Panc1 (cell line): ENCODE data around the gene SGIP1.

ENCODE experiments used
- CTCF ChIP-seq: fragments of 450-650 bp; IDR thresholded peaks from 2 replicates; pipeline ENCODE4 v1.5.1; 2017; ENCODE audit warnings: mild to moderate bottlenecking
- POLR2AphosphoS5 ChIP-seq: IDR thresholded peaks from 2 replicates; pipeline ENCODE4 v1.6.1; 2012; ENCODE audit warnings: mild to moderate bottlenecking, low read depth, low read length, moderate library complexity
- SIN3A ChIP-seq: IDR thresholded peaks from 2 replicates; pipeline ENCODE4 v1.6.1; 2012; ENCODE audit warnings: low read depth, mild to moderate bottlenecking, low read length, moderate library complexity, borderline replicate concordance; ENCODE audit not compliant: insufficient read depth
- TCF7L2 ChIP-seq: IDR thresholded peaks from 2 replicates; pipeline ENCODE4 v1.6.1; 2011; ENCODE audit warnings: mild to moderate bottlenecking, low read depth, low read length, inconsistent platforms
- TF ChIP-seq, protein P1 (sequence below), 2 experiments: IDR thresholded peaks; 2 replicates each; pipeline ENCODE4 v1.6.1; 2011 to 2012; ENCODE audit warnings: low read depth in 2 of 2, control low read depth in 1 of 2, low read length in 1 of 2, mild to moderate bottlenecking in 1 of 2, moderate library complexity in 1 of 2; ENCODE audit not compliant: insufficient read depth in 1 of 2

GRCh38 chr1:66521721-66522365, 12.1 kb upstream of the SGIP1 start:
- TF ChIP-seq SIN3A, result no peak
- TF ChIP-seq CTCF, result no peak
- TF ChIP-seq, protein P1, sequence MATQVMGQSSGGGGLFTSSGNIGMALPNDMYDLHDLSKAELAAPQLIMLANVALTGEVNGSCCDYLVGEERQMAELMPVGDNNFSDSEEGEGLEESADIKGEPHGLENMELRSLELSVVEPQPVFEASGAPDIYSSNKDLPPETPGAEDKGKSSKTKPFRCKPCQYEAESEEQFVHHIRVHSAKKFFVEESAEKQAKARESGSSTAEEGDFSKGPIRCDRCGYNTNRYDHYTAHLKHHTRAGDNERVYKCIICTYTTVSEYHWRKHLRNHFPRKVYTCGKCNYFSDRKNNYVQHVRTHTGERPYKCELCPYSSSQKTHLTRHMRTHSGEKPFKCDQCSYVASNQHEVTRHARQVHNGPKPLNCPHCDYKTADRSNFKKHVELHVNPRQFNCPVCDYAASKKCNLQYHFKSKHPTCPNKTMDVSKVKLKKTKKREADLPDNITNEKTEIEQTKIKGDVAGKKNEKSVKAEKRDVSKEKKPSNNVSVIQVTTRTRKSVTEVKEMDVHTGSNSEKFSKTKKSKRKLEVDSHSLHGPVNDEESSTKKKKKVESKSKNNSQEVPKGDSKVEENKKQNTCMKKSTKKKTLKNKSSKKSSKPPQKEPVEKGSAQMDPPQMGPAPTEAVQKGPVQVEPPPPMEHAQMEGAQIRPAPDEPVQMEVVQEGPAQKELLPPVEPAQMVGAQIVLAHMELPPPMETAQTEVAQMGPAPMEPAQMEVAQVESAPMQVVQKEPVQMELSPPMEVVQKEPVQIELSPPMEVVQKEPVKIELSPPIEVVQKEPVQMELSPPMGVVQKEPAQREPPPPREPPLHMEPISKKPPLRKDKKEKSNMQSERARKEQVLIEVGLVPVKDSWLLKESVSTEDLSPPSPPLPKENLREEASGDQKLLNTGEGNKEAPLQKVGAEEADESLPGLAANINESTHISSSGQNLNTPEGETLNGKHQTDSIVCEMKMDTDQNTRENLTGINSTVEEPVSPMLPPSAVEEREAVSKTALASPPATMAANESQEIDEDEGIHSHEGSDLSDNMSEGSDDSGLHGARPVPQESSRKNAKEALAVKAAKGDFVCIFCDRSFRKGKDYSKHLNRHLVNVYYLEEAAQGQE (IDR thresholded peaks at IDR 0.05; ENCODE audit: insufficient read depth in 1 of 2, low read depth in 2 of 2, low read length in 1 of 2), result no peak
- TF ChIP-seq POLR2AphosphoS5, result no peak
- TF ChIP-seq TCF7L2, result no peak
